ENCODE measurements around the gene TMBIM6.

- TF ChIP-seq EZH2 (optimal IDR thresholded peaks at IDR 0.05; ENCODE audit: low read depth, low read length): no peak
- no peak for TF ChIP-seq EZH2phosphoT487 (IDR thresholded peaks at IDR 0.05; ENCODE audit: low read length)
Observed at GRCh38 chr12:49792976-49793580, 51.7 kb downstream of the TMBIM6 start.
